ENCODE measurements around the gene NECAB3.
"Not testable (repeated sequence)": the region's sequence is repeated elsewhere in the genome, so short reads cannot be mapped to it uniquely, and the experiment has no call there.

- TF ChIP-seq CTCF (IDR thresholded peaks at IDR 0.05); FOXJ3 (CRISPR knock-in tag; IDR thresholded peaks at IDR 0.05); TAF1 (IDR thresholded peaks at IDR 0.05; ENCODE audit: borderline replicate concordance, low read depth, low read length); YY1 (IDR thresholded peaks at IDR 0.05; ENCODE audit: low read depth); RXRA (IDR thresholded peaks at IDR 0.05; ENCODE audit: borderline replicate concordance, low read depth); EZH2phosphoT487 (IDR thresholded peaks at IDR 0.05; ENCODE audit: borderline replicate concordance, low read depth); PBX3 (IDR thresholded peaks at IDR 0.05); MXI1 (IDR thresholded peaks at IDR 0.05; ENCODE audit: low read depth, low read length); POLR2AphosphoS5 (IDR thresholded peaks at IDR 0.05; ENCODE audit: low read depth, low read length); TCF12 (IDR thresholded peaks at IDR 0.05); SIN3A (IDR thresholded peaks at IDR 0.05; ENCODE audit: borderline replicate concordance, low read depth, low read length); SMC3 (IDR thresholded peaks at IDR 0.05; ENCODE audit: low read depth, low read length); TEAD4 (IDR thresholded peaks at IDR 0.05; ENCODE audit: borderline replicate concordance, insufficient read depth): not testable (repeated sequence)
Measured at GRCh38 chr20:33631910-33632309, 42.3 kb downstream of the NECAB3 start.
